Pons (tissue), 1 donor: ENCODE measurements around the gene PRSS33.

ENCODE experiments used
- DNase-seq: peaks from one replicate; pipeline ENCODE4 v3.0.0-alpha.2; 2016; ENCODE audit warnings: low spot score

Gene PRSS33

DNA sequence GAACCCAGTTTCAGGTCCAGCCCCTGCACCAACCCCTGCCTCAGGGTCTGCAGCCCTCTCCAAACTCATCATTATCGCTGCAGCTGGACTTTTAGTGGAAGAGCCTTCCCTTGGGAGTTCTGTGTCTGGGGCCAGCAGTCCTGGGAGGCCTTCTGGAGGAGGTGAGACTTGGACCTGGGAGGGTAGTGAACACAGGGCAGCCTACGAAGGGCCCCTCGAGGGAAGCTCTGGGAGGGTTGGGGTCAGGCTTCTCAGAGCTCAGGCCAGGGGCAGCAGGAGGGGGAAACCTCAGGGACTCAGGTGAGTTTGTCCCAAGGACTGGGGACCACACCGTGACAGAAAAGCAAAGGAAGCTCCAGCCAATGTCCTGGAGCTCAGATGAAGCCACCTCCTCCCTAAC, 46.2 kb downstream of the PRSS33 start:
- no peak for DNase-seq

- no peak for DNase-seq
Observed at GRCh38 chr16:2740476-2740875, 46.9 kb downstream of the PRSS33 start.

DNA sequence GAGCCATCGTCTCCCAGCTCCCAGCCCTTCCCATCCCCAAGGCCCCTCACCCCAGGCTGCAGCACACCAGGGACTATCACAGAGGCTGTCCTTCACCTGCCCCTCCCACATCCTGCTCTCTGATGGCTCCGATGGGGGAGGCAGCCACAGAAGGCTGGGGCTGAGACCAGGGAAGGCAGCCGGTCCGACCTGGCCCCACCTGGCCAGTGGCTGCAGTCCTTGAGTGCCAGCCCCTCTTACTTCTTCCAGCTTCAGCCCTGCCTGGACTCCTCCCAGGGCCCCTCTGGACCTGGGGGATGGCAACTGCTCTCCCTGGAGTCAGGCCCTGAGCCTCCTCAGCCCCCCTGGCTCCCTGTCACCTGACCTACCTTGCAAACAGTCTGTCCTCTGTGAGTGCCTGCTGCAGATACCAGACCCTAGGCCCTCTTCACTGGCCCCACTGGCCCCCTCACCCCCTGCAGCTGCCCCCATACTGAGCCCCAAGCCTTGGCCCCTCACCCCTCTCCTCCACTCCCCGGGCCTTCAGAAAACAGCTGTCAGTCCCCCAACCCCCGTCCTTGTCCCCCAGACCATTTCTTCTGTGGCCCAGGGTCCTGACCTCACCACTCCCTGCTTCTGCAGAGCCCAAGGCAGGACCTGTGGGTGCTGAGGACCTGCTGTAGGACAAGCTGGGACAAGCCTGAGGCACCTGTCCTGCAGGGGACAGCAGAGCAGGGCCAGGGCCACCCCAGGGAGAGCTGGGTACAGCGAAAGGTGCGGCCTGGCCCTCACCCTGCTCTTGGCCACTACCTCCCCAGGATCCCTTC, 47.5 kb downstream of the PRSS33 start:
- no peak for DNase-seq

DNA sequence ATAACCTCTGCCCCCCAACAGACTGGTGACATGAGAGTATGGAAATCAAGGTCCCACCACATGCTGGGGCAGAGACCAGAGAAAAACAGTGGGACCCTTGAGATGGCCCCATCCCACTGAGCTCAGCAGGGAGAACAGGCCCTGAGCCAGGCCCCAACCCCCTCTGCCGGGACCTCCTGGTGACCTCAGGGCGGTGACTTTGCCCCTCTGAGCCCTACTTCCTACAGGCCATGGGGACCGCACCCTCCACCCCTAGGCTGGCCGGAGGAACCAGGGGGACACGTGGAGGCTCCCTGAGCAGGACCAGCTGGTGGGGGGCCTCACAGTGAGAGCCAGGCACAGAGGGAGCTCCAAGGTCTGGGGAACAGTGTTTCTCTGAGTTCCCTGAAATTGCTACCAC, 48.7 kb downstream of the PRSS33 start:
- DNase-seq, result no peak

DNA sequence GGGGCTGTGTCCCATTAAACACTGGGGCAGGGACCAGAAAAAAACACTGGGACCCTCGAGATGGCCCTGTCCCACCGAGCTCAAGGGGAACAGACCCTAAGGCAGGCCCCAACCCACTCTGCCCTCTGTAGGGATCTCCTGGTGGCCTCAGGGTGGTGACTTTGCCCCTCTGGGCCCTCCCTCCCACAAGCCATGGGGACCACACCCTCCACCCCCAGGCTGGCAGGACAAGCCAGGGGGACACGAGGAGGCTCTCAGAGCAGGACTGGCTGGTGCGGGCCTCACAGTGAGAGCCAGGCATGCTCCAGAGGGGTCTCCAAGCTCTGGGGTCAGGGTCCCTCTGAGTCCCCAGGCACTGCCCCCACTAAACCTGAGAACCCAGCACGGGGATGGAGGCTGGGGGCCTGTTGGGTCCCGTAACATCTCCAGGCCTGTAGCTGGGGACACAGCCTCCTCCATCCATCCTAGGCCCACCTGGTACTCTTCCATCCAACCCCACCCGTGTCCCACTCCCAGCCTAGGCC, 49.4 kb downstream of the PRSS33 start:
- DNase-seq, result no peak

DNA sequence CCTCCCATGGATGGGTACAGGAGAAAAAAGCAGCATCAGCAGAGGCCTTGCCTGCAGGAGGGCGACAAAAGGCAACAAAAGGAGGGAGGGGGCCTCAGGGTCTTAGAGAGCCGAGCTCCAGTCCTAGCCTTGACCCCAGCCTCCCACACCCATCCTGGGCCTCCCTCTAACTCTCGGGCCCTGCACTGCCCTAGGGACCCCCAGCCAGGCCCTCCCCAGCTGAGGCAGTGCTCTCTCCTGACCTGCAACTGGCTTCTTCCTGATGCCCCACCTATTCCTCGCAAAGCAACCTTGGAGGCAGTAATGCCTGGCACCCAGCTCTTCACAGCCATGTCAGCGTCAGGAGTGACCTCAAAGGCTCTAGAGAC, 50.1 kb downstream of the PRSS33 start:
- no peak for DNase-seq

DNA sequence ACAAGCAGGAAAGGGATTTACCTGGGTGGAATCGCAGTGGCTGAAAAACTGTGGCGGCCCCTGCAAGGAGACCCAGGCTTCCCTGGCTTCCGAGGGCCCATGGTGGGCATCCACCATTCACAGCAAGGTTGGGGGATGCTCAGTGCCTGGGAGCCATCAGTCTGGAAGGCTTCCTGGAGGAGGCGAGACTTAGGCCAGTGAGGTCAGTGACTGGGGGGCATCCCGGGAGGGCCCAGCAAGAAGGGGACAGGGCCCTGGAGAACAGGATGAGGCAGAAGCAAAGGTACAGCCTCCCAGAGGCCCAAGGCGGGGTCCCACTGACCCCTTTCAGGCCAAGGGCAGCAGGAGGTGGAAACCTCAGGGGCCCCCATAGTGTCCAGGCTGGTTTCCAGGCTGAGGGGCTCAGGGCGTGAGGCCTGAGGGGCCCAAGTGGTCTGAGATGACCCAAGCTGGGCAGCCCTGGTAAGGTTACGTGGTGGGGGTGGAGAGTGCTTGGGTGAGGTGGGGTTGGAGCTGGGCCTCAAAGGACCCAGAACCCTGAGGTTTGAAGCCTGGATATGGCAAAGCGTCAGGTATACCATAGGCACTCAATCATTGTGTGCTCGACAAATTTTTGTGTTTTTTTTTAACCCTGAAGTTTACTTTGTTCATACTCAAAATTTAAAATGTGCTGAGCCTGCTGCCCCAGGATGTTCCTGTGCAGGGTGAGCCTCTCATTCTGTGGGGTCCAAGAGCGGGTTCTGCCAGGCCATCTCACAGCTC, 50.7 kb downstream of the PRSS33 start:
- DNase-seq, result no peak

- DNase-seq, result no peak
Observed at GRCh38 chr16:2734844-2735515, 52.4 kb downstream of the PRSS33 start.
